Middle frontal gyrus (tissue), 1 donor: ENCODE data around the gene TTLL11.
"Not testable (repeated sequence)": the region's sequence is repeated elsewhere in the genome, so short reads cannot be mapped to it uniquely, and the experiment has no call there.

Source experiments
- DNase-seq: peaks from one replicate; pipeline ENCODE4 v3.0.0-alpha.2; 2015; ENCODE audit warnings: low spot score; ENCODE audit errors: extremely low spot score

Gene TTLL11

GRCh38 chr9:121816845-121817450 lies 276.2 kb downstream of the TTLL11 start:
- no peak for DNase-seq

- DNase-seq, result no peak
These were observed 276.7 kb downstream of the TTLL11 start for GRCh38 chr9:121816449-121816817.

- DNase-seq, result no peak
These were observed 277.3 kb downstream of the TTLL11 start for GRCh38 chr9:121815546-121816448.

DNA sequence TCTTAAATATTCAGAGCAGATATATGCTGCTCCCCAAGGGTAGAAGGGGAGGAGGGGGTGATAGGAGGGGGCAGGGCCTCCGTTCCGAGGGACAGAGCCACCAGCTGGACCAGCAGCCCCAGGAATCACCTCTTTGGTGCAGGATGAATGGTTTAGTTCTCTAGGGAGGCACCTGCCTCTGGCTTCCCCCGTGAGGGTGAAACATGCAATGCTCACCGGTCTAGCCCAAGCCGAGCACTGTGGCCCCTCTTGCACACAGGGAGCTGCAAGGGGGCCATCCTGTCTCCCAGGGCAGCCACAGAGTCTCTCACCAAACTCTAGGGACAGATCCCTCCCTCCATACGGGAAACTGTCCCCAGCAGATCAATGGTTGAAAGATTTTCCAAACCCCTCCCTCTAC lies 278.0 kb downstream of the TTLL11 start:
- DNase-seq, result no peak

- DNase-seq, result no peak
These were observed 278.5 kb downstream of the TTLL11 start for GRCh38 chr9:121814594-121814993.

DNA sequence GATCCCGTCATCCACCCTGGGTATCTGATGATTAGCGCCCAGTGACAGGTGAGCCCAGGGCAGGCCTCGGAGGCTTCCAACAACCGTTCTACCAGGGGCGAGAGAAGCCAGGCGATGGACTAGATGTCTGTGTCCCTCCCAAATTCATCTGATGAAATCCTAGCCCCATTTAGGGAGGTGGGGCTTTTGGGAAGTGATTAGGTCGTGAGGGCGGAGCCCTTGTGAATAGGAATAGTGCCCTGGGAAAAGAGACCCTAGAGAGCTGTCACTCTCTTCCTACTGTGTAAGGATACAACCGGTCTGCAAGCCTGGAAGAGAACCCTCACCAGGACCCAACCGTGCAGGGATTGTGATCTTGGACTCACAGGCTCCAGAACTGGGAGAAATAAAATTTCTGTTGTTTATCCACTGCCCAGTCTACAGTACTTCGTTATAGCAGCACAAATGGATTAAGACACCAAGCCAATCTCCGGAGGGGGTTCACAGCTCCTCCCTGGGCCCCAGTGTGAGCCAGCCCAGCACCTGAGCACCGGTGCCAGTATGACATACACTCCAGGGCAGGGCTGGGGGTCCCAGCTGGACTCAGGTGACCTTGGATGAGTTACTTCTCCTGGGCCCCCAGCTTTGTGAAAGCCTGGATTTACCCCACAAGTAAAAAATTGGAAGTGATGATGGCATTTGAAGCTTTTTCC lies 279.4 kb downstream of the TTLL11 start:
- DNase-seq, result no peak

DNA sequence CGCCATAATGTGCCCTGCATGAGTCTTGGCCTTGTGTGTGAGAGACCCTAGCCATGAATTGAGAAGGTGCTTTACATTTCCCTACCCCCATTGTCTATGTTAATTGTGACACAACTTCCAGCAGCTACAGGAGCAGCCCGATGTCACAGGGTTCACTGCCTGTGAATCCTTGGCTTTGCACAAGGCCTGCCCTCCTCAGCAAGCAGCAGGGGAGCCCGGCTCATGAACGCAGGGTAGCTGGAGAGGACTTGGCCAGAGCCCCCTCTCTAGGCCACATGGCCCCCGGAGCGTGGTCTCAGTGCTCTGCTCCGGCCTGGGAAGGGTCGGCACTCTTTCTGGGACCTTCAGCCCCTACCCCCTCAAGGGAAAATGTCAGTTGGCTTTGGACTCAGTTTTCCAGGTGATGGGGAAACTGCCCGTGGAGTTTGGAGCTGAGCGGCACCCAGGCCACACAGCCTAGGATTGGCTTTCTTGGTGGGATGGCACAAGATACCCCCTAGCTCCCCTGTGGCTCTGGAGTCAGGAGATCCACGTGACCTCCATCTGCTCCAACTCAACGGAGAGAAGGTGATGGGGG lies 280.9 kb downstream of the TTLL11 start:
- no peak for DNase-seq

GRCh38 chr9:121811751-121812150 lies 281.4 kb downstream of the TTLL11 start:
- DNase-seq, result no peak

DNA sequence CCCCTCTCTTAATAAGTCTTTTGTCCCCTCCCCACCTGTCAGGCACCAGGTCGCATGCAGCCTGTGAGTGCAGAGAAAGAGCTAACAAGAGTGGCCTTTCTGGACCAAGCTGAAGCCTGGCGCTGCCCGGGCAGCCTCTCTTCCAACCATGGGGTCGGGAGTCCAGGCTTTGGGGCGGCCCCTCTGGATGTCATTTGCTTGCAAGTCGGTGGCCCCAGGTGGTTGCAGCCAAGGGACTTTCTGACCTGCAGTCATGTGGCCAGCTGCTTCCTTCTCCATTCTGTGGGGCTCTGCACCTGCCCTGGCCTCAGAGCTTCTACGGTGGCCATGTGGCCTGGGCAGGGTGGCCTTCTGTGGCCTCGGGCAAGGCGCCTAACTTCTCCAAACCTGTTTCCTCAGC lies 282.0 kb downstream of the TTLL11 start:
- no peak for DNase-seq

DNA sequence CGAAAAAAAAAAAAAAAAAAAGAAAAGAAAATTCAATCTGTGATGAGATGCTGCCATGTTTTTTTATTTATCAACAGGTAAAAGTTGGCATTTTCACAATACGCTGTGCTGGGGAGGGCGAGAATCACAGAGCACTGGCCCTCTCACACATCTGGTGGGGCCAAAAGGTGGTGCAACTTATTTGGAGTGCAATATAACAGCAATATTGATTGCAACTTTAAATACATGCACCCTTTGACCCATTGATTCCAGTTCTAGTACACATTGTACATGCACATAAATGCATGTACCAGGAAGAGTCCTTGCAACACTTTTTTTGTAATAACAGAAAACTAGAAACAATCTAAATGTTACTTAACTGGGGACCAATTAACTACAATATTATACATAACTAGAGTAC lies 282.6 kb downstream of the TTLL11 start:
- no peak for DNase-seq

DNA sequence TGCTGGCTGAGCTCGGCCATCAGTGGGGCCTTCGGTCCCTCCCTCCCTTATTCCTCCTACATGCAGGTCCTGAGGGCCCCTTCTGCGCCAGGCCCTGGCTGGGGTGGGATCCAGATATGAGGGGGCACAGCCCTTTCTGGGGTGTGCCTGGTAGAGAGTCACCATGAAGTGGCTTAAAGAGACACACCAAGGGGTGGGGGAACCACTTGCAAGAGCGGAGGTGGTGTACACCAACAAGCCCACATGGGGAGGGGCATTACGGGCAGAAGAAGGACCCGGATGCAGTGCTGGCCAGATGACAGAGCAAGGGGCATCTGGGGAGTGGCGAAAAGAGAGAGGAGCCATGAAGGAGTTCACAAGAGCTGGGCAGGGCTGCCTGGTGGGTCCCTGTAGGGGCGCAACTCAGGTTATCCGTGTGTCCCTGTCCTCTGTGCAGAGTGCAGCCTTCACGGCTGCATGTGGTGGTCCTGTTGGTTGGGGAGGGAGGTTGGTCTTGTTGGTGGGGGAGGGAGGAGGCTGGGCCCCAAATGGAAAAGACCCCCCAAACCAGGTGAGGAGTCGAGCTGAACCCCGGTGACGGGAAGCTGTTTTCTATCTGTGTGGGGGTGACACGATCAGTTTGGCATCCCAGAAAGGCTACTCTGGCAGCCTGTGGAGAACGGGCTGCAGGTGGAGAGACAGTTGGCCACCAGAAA lies 283.6 kb downstream of the TTLL11 start:
- no peak for DNase-seq

- no peak for DNase-seq
These were observed 284.3 kb downstream of the TTLL11 start for GRCh38 chr9:121808781-121809180.

GRCh38 chr9:121807823-121808278 lies 285.3 kb downstream of the TTLL11 start:
- no peak for DNase-seq

DNA sequence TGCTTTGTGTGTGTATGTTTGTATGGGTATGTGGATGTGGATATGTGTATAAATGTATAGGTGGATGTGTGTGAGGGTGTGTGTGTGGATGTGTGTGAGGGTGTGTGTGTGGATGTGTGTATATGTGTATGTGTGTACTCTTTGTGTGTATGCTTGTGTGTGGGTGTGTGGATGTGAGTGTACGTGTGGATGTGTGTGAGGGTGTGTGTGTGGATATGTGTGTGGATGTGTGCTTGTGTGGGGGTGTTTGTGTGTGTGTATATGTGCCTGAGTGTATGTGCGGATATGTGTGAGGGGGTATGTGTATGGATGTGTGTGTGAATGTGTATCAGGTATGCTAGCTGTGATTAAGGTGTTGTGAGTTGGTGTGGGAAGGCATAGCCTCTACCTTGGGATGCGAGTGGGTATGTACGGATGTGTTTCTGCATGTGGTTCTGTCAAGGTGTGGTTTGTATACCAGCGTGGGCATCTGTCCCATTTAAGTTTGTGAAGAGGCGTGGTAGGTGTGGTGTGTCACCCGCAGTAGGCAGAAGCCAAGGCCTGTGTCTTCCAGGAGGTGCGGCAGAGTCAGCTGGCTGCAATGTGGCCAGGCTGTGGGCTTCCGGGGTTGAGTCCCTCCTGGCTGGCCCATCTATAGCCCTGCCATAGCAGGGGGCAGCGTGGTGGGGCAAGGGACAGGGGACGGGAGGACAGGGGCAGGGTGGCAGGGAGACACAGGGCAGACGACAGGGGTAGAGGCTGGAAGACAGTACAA lies 285.9 kb downstream of the TTLL11 start:
- no peak for DNase-seq

DNA sequence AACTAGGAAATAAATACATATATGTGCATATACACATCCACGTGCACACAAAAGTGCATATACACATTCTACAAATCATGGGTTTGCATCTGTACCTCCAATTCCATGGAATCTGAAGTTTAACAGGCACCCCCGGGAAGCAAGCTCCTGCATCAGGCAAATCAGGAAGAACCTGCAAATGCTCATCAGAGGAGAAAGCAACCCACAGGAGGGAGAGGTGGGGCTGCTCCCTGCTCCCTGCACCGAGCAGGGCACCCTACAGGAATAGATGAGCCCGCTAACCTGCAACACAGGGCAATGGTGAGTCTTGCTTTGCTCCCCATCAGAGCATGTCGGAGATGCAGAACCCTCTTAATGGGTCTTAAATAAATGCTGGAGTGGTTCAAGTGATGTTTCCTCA lies 290.4 kb downstream of the TTLL11 start:
- no peak for DNase-seq

- no peak for DNase-seq
These were observed 291.5 kb downstream of the TTLL11 start for GRCh38 chr9:121801579-121801978.

- no peak for DNase-seq
These were observed 292.7 kb downstream of the TTLL11 start for GRCh38 chr9:121800376-121800775.

DNA sequence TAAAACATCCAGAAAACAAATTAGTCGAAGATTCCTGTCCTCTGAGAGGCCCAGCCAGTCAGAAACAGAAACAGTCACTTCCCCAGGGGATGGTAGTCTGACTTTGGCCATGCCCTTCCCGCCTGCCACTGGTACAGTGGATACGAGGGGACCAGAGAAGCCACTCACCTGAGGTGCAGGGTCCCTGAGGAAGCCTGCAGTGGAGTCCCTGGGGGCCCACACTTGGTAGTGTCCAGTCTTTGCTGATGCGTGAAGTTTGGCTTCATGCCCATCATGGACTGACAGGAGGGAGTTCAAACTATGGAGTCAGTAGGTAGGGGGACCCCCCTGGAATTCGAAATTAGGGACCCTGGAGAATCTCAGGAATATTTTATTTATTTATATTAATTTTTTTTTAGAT lies 294.2 kb downstream of the TTLL11 start:
- no peak for DNase-seq

- no peak for DNase-seq
These were observed 296.0 kb downstream of the TTLL11 start for GRCh38 chr9:121797081-121797480.

DNA sequence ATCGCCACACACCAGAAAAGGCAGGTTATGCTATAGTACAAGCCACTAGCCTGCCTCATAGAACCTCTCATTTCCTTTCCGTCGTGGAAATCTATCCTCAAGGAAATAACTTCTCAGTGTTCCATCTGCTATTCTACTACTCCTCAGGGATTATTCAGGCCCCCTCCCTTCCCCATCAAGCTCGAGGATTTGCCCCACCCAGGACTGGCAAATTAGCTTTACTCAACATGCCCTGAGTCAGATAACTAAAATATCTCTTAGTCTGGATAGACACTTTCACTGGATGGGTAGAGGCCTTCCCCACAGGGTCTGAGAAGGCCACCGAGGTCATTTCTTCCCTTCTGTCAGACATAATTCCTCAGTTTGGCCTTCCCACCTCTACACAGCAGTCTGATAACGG lies 298.8 kb downstream of the TTLL11 start:
- DNase-seq, result not testable (repeated sequence)

DNA sequence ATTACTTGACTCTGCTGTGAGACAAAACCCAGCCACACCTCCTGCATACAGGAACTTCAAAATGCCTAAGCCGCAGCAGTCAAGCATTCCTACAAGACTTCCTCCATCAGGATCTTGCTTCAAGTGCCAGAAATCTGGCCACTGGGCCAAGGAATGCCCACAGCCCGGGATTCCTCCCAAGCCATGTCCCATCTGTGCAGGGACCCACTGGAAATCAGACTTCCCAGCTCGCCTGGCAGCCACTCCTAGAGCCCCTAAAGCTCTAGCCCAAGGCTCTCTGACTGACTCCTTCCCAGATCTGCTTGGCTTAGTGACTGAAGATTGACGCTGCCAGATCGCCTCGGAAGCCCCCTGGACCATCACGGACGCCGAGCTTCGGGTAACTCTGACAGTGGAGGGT lies 300.6 kb downstream of the TTLL11 start:
- not testable (repeated sequence) for DNase-seq
